ENCODE results near the gene EDA. TPM values are rescaled to one million over a fixed set of nuclear protein-coding genes. Genes with fewer than 3 reads are reported as not detected.

EDA gene
- total RNA-seq, 1 experiment from 2014 or later, result 0.23 TPM

DNA sequence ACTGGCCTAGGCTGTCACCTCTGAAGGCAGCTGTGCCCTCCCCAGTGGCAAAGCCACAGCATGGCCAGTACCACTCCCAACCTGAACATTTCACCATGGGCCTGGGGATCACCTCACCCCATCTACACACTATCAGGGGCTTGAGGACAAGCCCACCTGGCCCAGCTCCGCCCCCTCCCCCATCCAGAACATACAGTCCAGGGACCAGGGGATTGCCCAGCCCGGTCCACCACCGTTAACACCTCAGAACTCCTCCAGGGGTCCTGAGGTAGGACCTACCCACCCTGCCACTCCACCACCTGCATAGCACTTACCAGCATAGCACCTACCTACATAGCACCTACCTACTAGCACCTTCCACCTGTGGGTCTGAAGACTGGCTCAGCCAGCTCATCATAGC, 179.8 kb downstream of the EDA start:
- no TSS peak for BruUV-seq (replicated peaks)
- CTCF ChIA-PET, result no interaction called here
- in situ Hi-C loops (cut with HindIII; ENCODE audit: low pct_unique_long_range_greater_than_20kb, low sequenced_read_pairs), result no loop called here

DNA sequence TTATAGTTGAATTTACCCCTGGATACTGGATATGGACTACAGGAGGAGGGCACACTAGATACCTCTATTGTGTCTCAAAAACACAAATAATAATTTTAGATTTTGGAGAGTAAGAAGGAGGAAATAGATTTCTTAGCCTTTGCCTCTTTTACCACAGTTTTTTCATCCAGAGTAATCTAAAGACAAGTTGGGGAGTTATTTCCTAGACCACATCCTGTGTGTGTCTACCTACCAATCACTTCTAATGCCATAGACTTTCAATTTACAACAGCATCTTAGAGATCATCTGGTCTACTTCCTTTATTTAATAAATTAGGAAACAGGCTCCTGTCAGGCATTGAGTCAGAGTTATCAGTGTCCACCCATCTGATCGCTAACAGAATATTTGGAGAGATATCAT, 191.5 kb downstream of the EDA start:
- no TSS peak for BruUV-seq (replicated peaks)
- ChIA-PET POLR2A (no interaction called here), CTCF (no interaction called here)

More for the DNA sequence above, 179.8 kb downstream of the EDA start:
- ATAC-seq (no peak), DNase-seq (ENCODE audit: low read depth, low spot score) (no peak)
- Histone ChIP-seq H3K27ac (ENCODE audit: low read length) (no peak overlapping the region), H3K4me3 (ENCODE audit: low read depth in 2 of 2, low read length in 2 of 2) (no peak overlapping the region), H3K27me3 (ENCODE audit: control insufficient read depth, insufficient read depth, low read length) (no peaks in the 10 kb centered on the region), H3K36me3 (ENCODE audit: control insufficient read depth, insufficient read depth, low read length) (no peaks in the 10 kb centered on the region), H3K4me1 (ENCODE audit: control insufficient read depth, insufficient read depth, low read length) (no peaks in the 10 kb centered on the region), H3K9me3 (ENCODE audit: control insufficient read depth, insufficient read depth, low read depth, low read length) (no peaks in the 10 kb centered on the region)
- intact Hi-C loops (cut with micrococcal nuclease; ENCODE audit: unreplicated experiment), result no loop called here
- POLR2A ChIA-PET, result no interaction called here
- TF ChIP-seq, protein P1, sequence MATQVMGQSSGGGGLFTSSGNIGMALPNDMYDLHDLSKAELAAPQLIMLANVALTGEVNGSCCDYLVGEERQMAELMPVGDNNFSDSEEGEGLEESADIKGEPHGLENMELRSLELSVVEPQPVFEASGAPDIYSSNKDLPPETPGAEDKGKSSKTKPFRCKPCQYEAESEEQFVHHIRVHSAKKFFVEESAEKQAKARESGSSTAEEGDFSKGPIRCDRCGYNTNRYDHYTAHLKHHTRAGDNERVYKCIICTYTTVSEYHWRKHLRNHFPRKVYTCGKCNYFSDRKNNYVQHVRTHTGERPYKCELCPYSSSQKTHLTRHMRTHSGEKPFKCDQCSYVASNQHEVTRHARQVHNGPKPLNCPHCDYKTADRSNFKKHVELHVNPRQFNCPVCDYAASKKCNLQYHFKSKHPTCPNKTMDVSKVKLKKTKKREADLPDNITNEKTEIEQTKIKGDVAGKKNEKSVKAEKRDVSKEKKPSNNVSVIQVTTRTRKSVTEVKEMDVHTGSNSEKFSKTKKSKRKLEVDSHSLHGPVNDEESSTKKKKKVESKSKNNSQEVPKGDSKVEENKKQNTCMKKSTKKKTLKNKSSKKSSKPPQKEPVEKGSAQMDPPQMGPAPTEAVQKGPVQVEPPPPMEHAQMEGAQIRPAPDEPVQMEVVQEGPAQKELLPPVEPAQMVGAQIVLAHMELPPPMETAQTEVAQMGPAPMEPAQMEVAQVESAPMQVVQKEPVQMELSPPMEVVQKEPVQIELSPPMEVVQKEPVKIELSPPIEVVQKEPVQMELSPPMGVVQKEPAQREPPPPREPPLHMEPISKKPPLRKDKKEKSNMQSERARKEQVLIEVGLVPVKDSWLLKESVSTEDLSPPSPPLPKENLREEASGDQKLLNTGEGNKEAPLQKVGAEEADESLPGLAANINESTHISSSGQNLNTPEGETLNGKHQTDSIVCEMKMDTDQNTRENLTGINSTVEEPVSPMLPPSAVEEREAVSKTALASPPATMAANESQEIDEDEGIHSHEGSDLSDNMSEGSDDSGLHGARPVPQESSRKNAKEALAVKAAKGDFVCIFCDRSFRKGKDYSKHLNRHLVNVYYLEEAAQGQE (IDR thresholded peaks at IDR 0.05; ENCODE audit: insufficient read depth in 1 of 2, low read depth in 2 of 2, low read length in 1 of 2), result no peak
- TF ChIP-seq, protein P2, sequence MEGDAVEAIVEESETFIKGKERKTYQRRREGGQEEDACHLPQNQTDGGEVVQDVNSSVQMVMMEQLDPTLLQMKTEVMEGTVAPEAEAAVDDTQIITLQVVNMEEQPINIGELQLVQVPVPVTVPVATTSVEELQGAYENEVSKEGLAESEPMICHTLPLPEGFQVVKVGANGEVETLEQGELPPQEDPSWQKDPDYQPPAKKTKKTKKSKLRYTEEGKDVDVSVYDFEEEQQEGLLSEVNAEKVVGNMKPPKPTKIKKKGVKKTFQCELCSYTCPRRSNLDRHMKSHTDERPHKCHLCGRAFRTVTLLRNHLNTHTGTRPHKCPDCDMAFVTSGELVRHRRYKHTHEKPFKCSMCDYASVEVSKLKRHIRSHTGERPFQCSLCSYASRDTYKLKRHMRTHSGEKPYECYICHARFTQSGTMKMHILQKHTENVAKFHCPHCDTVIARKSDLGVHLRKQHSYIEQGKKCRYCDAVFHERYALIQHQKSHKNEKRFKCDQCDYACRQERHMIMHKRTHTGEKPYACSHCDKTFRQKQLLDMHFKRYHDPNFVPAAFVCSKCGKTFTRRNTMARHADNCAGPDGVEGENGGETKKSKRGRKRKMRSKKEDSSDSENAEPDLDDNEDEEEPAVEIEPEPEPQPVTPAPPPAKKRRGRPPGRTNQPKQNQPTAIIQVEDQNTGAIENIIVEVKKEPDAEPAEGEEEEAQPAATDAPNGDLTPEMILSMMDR (IDR thresholded peaks at IDR 0.05), result no peak
- TF ChIP-seq SIN3A (IDR thresholded peaks at IDR 0.05; ENCODE audit: borderline replicate concordance, insufficient read depth, low read depth, low read length) (no peak), TCF7L2 (IDR thresholded peaks at IDR 0.05; ENCODE audit: low read depth, low read length) (no peak), POLR2AphosphoS5 (IDR thresholded peaks at IDR 0.05; ENCODE audit: low read depth, low read length) (no peak)

More for the DNA sequence above, 191.5 kb downstream of the EDA start:
- TF ChIP-seq, protein P1 (IDR thresholded peaks at IDR 0.05; ENCODE audit: insufficient read depth in 1 of 2, low read depth in 2 of 2, low read length in 1 of 2), result no peak
- TF ChIP-seq TCF7L2 (IDR thresholded peaks at IDR 0.05; ENCODE audit: low read depth, low read length), result no peak
- H3K4me1 ChIP-seq (ENCODE audit: control insufficient read depth, insufficient read depth, low read length), result no peaks in the 10 kb centered on the region
- ATAC-seq, result no peak
- in situ Hi-C loops (cut with HindIII; ENCODE audit: low pct_unique_long_range_greater_than_20kb, low sequenced_read_pairs), result no loop called here
- no peak overlapping the region for H3K27ac ChIP-seq (ENCODE audit: low read length)
- no peaks in the 10 kb centered on the region for H3K36me3 ChIP-seq (ENCODE audit: control insufficient read depth, insufficient read depth, low read length)
- DNase-seq (ENCODE audit: low read depth, low spot score), result no peak
- no peak overlapping the region for H3K4me3 ChIP-seq (ENCODE audit: low read depth in 2 of 2, low read length in 2 of 2)
- no peaks in the 10 kb centered on the region for H3K9me3 ChIP-seq (ENCODE audit: control insufficient read depth, insufficient read depth, low read depth, low read length)
- intact Hi-C loops (cut with micrococcal nuclease; ENCODE audit: unreplicated experiment), result no loop called here
- H3K27me3 ChIP-seq (ENCODE audit: control insufficient read depth, insufficient read depth, low read length), result no peaks in the 10 kb centered on the region

All from Panc1 (cell line).